PC-3 (cell line): ENCODE measurements around the gene CLPSL2. TPM values are rescaled to one million over a fixed set of nuclear protein-coding genes. Genes with fewer than 3 reads are reported as not detected.

Experiments used
- ATAC-seq: fragments of 200-7000 bp; cut with Tn5 transposase; 2 replicates; pipeline ENCODE4 v1.9.1; 2020; ENCODE audit warnings: mild to moderate bottlenecking, moderate library complexity
- BruUV-seq: library from RNA; stranded (reverse); fragments of 400-500 nt; replicated peaks from 2 replicates; lab custom pipeline; 2021; lab: Mats Ljungman, UMichigan
- CTCF ChIA-PET: fragments of 300-600 bp; sonication (Branson Sonifier 250); formaldehyde crosslinking; loops from one replicate; lab custom pipeline; 2022; ENCODE audit warnings: antibody characterized with exemption; lab: Charles Lee
- POLR2A ChIA-PET: fragments of 300-600 bp; sonication (Branson Sonifier 250); formaldehyde crosslinking; loops from one replicate; lab custom pipeline; 2022; ENCODE audit warnings: antibody characterized with exemption; ENCODE audit not compliant: unreplicated experiment; lab: Charles Lee
- DNase-seq: peaks from one replicate; pipeline ENCODE4 v3.0.0-alpha.2; 2015
- H2AFZ ChIP-seq: fragments of 300-600 bp; sonication (generic); 2 replicates; pipeline ENCODE4 v1.6.0; 2016; ENCODE audit warnings: antibody characterized with exemption, low read length
- H3F3A ChIP-seq: fragments of 300-600 bp; sonication (generic); one replicate; pipeline ENCODE4 v1.6.0; 2017; ENCODE audit warnings: antibody characterized with exemption, low read length, control low read depth, mild to moderate bottlenecking; ENCODE audit not compliant: unreplicated experiment
- H3K27ac ChIP-seq: fragments of 300-600 bp; sonication (generic); 2 replicates; pipeline ENCODE4 v1.5.1; 2016; ENCODE audit warnings: mild to moderate bottlenecking, low read length
- H3K27me3 ChIP-seq: fragments of 300-600 bp; sonication (generic); 2 replicates; pipeline ENCODE4 v1.6.1; 2016; ENCODE audit warnings: low read length, mixed read lengths
- H3K36me3 ChIP-seq: fragments of 300-600 bp; sonication (generic); 2 replicates; pipeline ENCODE4 v1.6.1; 2016; ENCODE audit warnings: low read depth, mixed run types, low read length, mixed read lengths
- H3K4me1 ChIP-seq: fragments of 300-600 bp; sonication (generic); 2 replicates; pipeline ENCODE4 v1.5.1; 2016; ENCODE audit warnings: low read length; ENCODE audit not compliant: insufficient read depth
- H3K4me2 ChIP-seq: fragments of 300-600 bp; sonication (generic); 2 replicates; pipeline ENCODE4 v1.6.0; 2016; ENCODE audit warnings: low read length
- H3K4me3 ChIP-seq: fragments of 300-600 bp; sonication (generic); 2 replicates; pipeline ENCODE4 v1.5.1; 2016; ENCODE audit warnings: mild to moderate bottlenecking, low read length, mixed read lengths
- H3K79me2 ChIP-seq: fragments of 300-600 bp; sonication (generic); 2 replicates; pipeline ENCODE4 v1.6.1; 2017; ENCODE audit warnings: low read length, mixed read lengths
- H3K9ac ChIP-seq: fragments of 300-600 bp; sonication (generic); 2 replicates; pipeline ENCODE4 v1.6.0; 2016; ENCODE audit warnings: mild to moderate bottlenecking, low read length
- H3K9me2 ChIP-seq: fragments of 300-600 bp; sonication (generic); replicated peaks from 2 replicates; pipeline ENCODE4 v1.6.1; 2016; ENCODE audit warnings: mixed run types, low read length, mixed read lengths
- H3K9me3 ChIP-seq: fragments of 300-600 bp; sonication (generic); 2 replicates; pipeline ENCODE4 v1.6.1; 2016; ENCODE audit warnings: low read length, mixed read lengths
- H4K20me1 ChIP-seq: fragments of 300-600 bp; sonication (generic); 2 replicates; pipeline ENCODE4 v1.6.1; 2016; ENCODE audit warnings: low read length, mixed read lengths
- CTCF ChIP-seq: fragments of 300-600 bp; sonication (generic); conservative IDR thresholded peaks from 2 replicates; pipeline ENCODE4 v1.5.1; 2017; ENCODE audit warnings: antibody characterized with exemption, low read depth, mild to moderate bottlenecking, low read length
- EZH2 ChIP-seq: fragments of 300-600 bp; sonication (generic); IDR thresholded peaks from one replicate; pipeline ENCODE4 v1.6.1; 2017; ENCODE audit warnings: antibody characterized with exemption, mild to moderate bottlenecking, low read length; ENCODE audit not compliant: unreplicated experiment
- EZH2phosphoT487 ChIP-seq: fragments of 300-600 bp; sonication (generic); IDR thresholded peaks from 2 replicates; pipeline ENCODE4 v1.6.1; 2018; ENCODE audit warnings: mild to moderate bottlenecking, antibody characterized with exemption, low read length, borderline replicate concordance
- intact Hi-C: fragments of 100-400 bp; cut with micrococcal nuclease; formaldehyde crosslinking; loops from 2 replicates; pipeline ENCODE4 v1.9.0; 2023
- total RNA-seq: library from RNA; depleted of rRNA; stranded (reverse); fragments of >200 nt; gene quantifications from 2 replicates; pipeline ENCODE4 v1.2.3, GENCODE V29; 2014

The CLPSL2 gene
- total RNA-seq, 1 experiment from 2014 or later = not detected

- Histone ChIP-seq H3K4me1 (peaks cover 1% of the 10 kb centered on the region), H3K4me3 (no peak overlapping the region), H3K4me2 (no peak overlapping the region), H3K9ac (no peak overlapping the region), H2AFZ (peak overlapping the region; percentile 51), H3K9me3 (no peaks in the 10 kb centered on the region), H3K27ac (no peak overlapping the region), H3K27me3 (no peaks in the 10 kb centered on the region), H3K9me2 (no peaks in the 10 kb centered on the region), H3K36me3 (no peaks in the 10 kb centered on the region), H3F3A (no peaks in the 10 kb centered on the region), H3K79me2 (no peaks in the 10 kb centered on the region), H4K20me1 (no peaks in the 10 kb centered on the region)
- peak; percentile 87 for DNase-seq
- POLR2A ChIA-PET = interaction anchor here (0.6 kb wide), 1 partner anchor 860 kb away, joined by 3 read pairs; no protein-coding TSS in a partner anchor
- peak; percentile 87 for ATAC-seq
- CTCF ChIA-PET = interaction anchor here (0.8 to 2.5 kb wide), 6 partner anchors 10 to 215 kb away, joined by 4 to 25 read pairs (median 7); no protein-coding TSS in a partner anchor
- intact Hi-C loops = loop anchor here (1.0 to 2.0 kb wide), 4 partner anchors 49 to 214 kb away; partner anchors contain the start of gene FKBP5
- no TSS peak for BruUV-seq
- TF ChIP-seq EZH2phosphoT487 = no peak
- no peak for TF ChIP-seq EZH2
- peak; percentile 90 for TF ChIP-seq CTCF
Observed at GRCh38 chr6:35737413-35738211, 38.8 kb upstream of the CLPSL2 start.

GRCh38 chr6:35739645-35740524, 36.5 kb upstream of the CLPSL2 start:
- Histone ChIP-seq H3K36me3 (no peaks in the 10 kb centered on the region), H3K9me3 (no peaks in the 10 kb centered on the region), H3K4me1 (no peaks in the 10 kb centered on the region), H3K9me2 (no peaks in the 10 kb centered on the region), H3K9ac (no peak overlapping the region), H3K27ac (no peak overlapping the region), H3K27me3 (no peaks in the 10 kb centered on the region), H4K20me1 (no peaks in the 10 kb centered on the region), H3K4me2 (no peak overlapping the region), H3K4me3 (no peak overlapping the region), H2AFZ (no peak overlapping the region), H3F3A (no peaks in the 10 kb centered on the region), H3K79me2 (no peaks in the 10 kb centered on the region)
- BruUV-seq = no TSS peak
- ChIA-PET CTCF (interaction anchor here (0.5 kb wide), 1 partner anchor 151 kb away, joined by 3 read pairs; no protein-coding TSS in a partner anchor), POLR2A (no interaction called here)
- no peak for TF ChIP-seq EZH2
- TF ChIP-seq EZH2phosphoT487 = no peak
- TF ChIP-seq CTCF = no peak
- no peak for DNase-seq
- no peak for ATAC-seq
- intact Hi-C loops = no loop called here
